DOHH2 (cell line): Measurements from ENCODE around the gene MARS1.

Experiments used
- H3F3A ChIP-seq: fragments of 200-600 bp; sonication (generic), shearing (Covaris generic); 2 replicates; pipeline ENCODE4 v1.6.0; 2016; ENCODE audit warnings: antibody characterized with exemption, mild to moderate bottlenecking; ENCODE audit not compliant: control insufficient read depth, insufficient read depth
- H3K27ac ChIP-seq: fragments of 200-600 bp; sonication (generic); 2 replicates; pipeline ENCODE4 v1.5.1; 2014; ENCODE audit warnings: low read depth, mild to moderate bottlenecking, low read length, moderate library complexity
- H3K27me3 ChIP-seq: fragments of 200-600 bp; sonication (generic); 2 replicates; pipeline ENCODE4 v1.6.1; 2014; ENCODE audit warnings: mild to moderate bottlenecking, low read length, mixed read lengths; ENCODE audit not compliant: control insufficient read depth
- H3K36me3 ChIP-seq: fragments of 200-600 bp; sonication (generic); 2 replicates; pipeline ENCODE4 v1.6.1; 2014; ENCODE audit warnings: mild to moderate bottlenecking, low read length, moderate library complexity, mixed read lengths; ENCODE audit not compliant: control insufficient read depth
- H3K4me1 ChIP-seq: fragments of 200-600 bp; sonication (generic); 2 replicates; pipeline ENCODE4 v1.6.1; 2014; ENCODE audit warnings: mild to moderate bottlenecking, low read length, mixed read lengths; ENCODE audit not compliant: control insufficient read depth
- H3K4me2 ChIP-seq: fragments of 200-600 bp; sonication (generic); 2 replicates; pipeline ENCODE4 v1.6.0; 2014; ENCODE audit warnings: mild to moderate bottlenecking, low read length, moderate library complexity
- H3K4me3 ChIP-seq: fragments of 200-600 bp; sonication (generic); 2 replicates; pipeline ENCODE4 v1.5.1; 2014; ENCODE audit warnings: mild to moderate bottlenecking, low read length, mixed read lengths
- H3K79me2 ChIP-seq: fragments of 200-600 bp; sonication (generic); 2 replicates; pipeline ENCODE4 v1.6.1; 2014; ENCODE audit warnings: mild to moderate bottlenecking, low read length, mixed read lengths; ENCODE audit not compliant: control insufficient read depth
- H3K9me2 ChIP-seq: fragments of 200-600 bp; sonication (generic); replicated peaks from 2 replicates; pipeline ENCODE4 v1.6.1; 2014; ENCODE audit warnings: mild to moderate bottlenecking, low read length, mixed read lengths; ENCODE audit not compliant: control insufficient read depth
- H3K9me3 ChIP-seq: fragments of 200-600 bp; sonication (generic); 2 replicates; pipeline ENCODE4 v1.6.1; 2014; ENCODE audit warnings: antibody characterized with exemption, low read length, mixed read lengths; ENCODE audit not compliant: control insufficient read depth, insufficient read depth
- H4K20me1 ChIP-seq: fragments of 200-600 bp; sonication (generic); 2 replicates; pipeline ENCODE4 v1.6.0; 2014; ENCODE audit warnings: low read depth, mild to moderate bottlenecking, antibody characterized with exemption, low read length, moderate library complexity; ENCODE audit not compliant: control insufficient read depth, insufficient read depth
- EZH2phosphoT487 ChIP-seq: fragments of 200-600 bp; sonication (generic); IDR thresholded peaks from 2 replicates; pipeline ENCODE4 v1.6.1; 2017; ENCODE audit warnings: borderline replicate concordance, mild to moderate bottlenecking, antibody characterized with exemption, low read length, moderate library complexity, mixed read lengths
- TF ChIP-seq, protein P1 (sequence below): fragments of 200-600 bp; sonication (generic); IDR thresholded peaks from one replicate; pipeline ENCODE4 v1.5.1; 2014; ENCODE audit warnings: antibody characterized with exemption, mild to moderate bottlenecking, low read depth, low read length; ENCODE audit not compliant: poor library complexity, severe bottlenecking

Gene MARS1

DNA sequence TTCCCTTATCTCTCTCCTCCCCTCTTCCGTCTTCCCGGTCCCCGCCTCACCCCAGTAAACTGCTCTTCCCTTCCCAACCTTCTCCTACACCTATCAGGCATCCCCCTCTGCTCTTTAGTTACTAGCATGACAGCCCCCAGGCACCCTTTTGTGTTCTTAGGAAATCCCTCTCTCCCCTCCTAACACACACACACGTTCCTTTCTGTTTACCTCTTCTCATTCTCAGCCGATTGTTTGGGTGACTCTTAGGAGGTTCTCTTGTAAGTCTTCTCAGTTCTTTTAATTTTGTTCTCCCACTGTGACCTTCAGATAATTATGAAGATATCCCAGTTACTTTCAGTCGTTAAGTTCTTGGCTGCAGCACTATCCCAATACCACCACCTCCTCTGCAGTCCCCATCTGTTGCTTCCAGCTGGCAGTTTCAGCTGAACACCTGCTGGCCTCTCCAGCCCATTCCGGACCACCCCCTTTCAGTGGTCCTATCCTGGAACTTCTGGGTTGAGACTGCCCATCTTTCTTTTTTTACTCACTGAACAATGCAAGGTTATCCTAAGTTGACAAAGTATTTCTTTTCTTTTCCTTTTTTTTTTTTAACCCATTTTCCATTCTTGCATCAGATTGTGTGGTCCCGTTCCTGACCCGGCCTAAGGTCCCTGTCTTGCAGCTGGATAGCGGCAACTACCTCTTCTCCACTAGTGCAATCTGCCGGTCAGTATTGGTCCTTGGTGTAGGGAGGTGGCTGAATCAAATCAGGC, 711 bp downstream of the MARS1 start:
- Histone ChIP-seq H3K36me3 (peaks cover 49% of the 10 kb centered on the region), H3K4me3 (peak overlapping the region; percentile 87), H3F3A (0 out of 2 replicates have a peak, but pooled peaks cover 5% of the 10 kb centered on the region), H3K27ac (peak overlapping the region; percentile 74), H3K27me3 (no peaks in the 10 kb centered on the region), H3K9me2 (no peaks in the 10 kb centered on the region), H4K20me1 (no peaks in the 10 kb centered on the region), H3K4me2 (peak overlapping the region; percentile 81), H3K9me3 (no peaks in the 10 kb centered on the region), H3K4me1 (peaks cover 21% of the 10 kb centered on the region), H3K79me2 (peaks cover 40% of the 10 kb centered on the region)
- no peak for TF ChIP-seq EZH2phosphoT487
- TF ChIP-seq, protein P1, sequence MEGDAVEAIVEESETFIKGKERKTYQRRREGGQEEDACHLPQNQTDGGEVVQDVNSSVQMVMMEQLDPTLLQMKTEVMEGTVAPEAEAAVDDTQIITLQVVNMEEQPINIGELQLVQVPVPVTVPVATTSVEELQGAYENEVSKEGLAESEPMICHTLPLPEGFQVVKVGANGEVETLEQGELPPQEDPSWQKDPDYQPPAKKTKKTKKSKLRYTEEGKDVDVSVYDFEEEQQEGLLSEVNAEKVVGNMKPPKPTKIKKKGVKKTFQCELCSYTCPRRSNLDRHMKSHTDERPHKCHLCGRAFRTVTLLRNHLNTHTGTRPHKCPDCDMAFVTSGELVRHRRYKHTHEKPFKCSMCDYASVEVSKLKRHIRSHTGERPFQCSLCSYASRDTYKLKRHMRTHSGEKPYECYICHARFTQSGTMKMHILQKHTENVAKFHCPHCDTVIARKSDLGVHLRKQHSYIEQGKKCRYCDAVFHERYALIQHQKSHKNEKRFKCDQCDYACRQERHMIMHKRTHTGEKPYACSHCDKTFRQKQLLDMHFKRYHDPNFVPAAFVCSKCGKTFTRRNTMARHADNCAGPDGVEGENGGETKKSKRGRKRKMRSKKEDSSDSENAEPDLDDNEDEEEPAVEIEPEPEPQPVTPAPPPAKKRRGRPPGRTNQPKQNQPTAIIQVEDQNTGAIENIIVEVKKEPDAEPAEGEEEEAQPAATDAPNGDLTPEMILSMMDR: no peak

DNA sequence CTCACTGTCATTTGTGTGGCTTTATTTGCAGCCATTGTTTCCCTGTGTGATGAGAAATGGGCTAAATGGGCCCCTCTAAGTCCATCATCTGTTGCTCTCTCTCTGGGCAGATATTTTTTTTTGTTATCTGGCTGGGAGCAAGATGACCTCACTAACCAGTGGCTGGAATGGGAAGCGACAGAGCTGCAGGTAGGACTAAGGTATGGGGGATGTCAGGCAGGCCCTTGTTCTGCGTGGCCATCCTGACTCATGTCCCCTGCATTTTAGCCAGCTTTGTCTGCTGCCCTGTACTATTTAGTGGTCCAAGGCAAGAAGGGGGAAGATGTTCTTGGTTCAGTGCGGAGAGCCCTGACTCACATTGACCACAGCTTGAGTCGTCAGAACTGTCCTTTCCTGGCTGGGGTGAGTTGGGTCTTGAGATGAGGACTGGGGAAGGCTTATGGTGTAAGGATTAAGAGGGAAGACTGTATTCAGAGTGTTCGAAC, 1.3 kb downstream of the MARS1 start:
- 0 out of 2 replicates have a peak, but pooled peaks cover 5% of the 10 kb centered on the region for H3F3A ChIP-seq
- peaks cover 40% of the 10 kb centered on the region for H3K79me2 ChIP-seq
- no peaks in the 10 kb centered on the region for H4K20me1 ChIP-seq
- H3K4me1 ChIP-seq: peaks cover 19% of the 10 kb centered on the region
- no peak for TF ChIP-seq EZH2phosphoT487
- TF ChIP-seq, protein P1: no peak
- no peaks in the 10 kb centered on the region for H3K9me2 ChIP-seq
- peaks cover 52% of the 10 kb centered on the region for H3K36me3 ChIP-seq
- H3K9me3 ChIP-seq: no peaks in the 10 kb centered on the region
- H3K4me2 ChIP-seq: peak overlapping the region; percentile 81
- H3K27ac ChIP-seq: no peak overlapping the region
- no peaks in the 10 kb centered on the region for H3K27me3 ChIP-seq
- peak overlapping the region; percentile 87 for H3K4me3 ChIP-seq

DNA sequence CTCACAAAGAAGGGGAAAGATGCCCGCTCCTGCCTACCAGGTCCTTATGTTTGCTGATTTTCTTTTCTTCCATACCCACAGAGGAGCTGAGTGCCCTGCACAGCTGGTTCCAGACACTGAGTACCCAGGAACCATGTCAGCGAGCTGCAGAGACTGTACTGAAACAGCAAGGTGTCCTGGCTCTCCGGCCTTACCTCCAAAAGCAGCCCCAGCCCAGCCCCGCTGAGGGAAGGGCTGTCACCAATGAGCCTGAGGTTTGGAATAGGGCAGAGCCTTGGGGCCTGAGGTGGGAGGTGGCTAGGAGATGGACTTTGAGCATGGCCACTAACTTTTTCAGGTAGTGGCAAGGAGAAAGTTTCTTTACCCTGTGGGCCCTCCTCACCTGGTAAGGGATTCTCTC, 2.3 kb downstream of the MARS1 start:
- Histone ChIP-seq H3K9me3 (no peaks in the 10 kb centered on the region), H3F3A (0 out of 2 replicates have a peak, but pooled peaks cover 5% of the 10 kb centered on the region), H3K36me3 (peaks cover 52% of the 10 kb centered on the region), H3K27me3 (no peaks in the 10 kb centered on the region), H3K4me1 (peaks cover 19% of the 10 kb centered on the region), H3K4me3 (no peak overlapping the region), H4K20me1 (no peaks in the 10 kb centered on the region), H3K79me2 (peaks cover 40% of the 10 kb centered on the region), H3K27ac (no peak overlapping the region), H3K4me2 (peak overlapping the region; percentile 8; the same call in 1 of the 2 replicates), H3K9me2 (no peaks in the 10 kb centered on the region)
- no peak for TF ChIP-seq EZH2phosphoT487
- TF ChIP-seq, protein P1: no peak
